HG03571 (cell line): Measurements from ENCODE around the gene MYLK4.

Experiments used
- ATAC-seq: cut with Tn5 transposase; IDR thresholded peaks from one replicate; pipeline ENCODE4 v1.9.1; 2021; ENCODE audit not compliant: unreplicated experiment

The MYLK4 gene

GRCh38 chr6:2750832-2751231 is at the start of gene MYLK4:
Gene MYLK4 (minus strand): TSS chr6:2750922. CDS start chr6:2749294, 1,628 bp downstream.
- ATAC-seq: no peak

- ATAC-seq: no peak
Observed at GRCh38 chr6:2799936-2800527, 49.3 kb upstream of the MYLK4 start.

GRCh38 chr6:2798586-2799134 is 47.9 kb upstream of the MYLK4 start:
- ATAC-seq: no peak

- ATAC-seq: no peak
Observed at GRCh38 chr6:2797564-2798031, 46.9 kb upstream of the MYLK4 start.

- no peak for ATAC-seq
Observed at GRCh38 chr6:2796861-2797260, 46.1 kb upstream of the MYLK4 start.

- no peak for ATAC-seq
Observed at GRCh38 chr6:2795956-2796355, 45.2 kb upstream of the MYLK4 start.

GRCh38 chr6:2795162-2795561 is 44.4 kb upstream of the MYLK4 start:
- no peak for ATAC-seq

GRCh38 chr6:2794171-2794730 is 43.5 kb upstream of the MYLK4 start:
- ATAC-seq: no peak

- ATAC-seq: no peak
Observed at GRCh38 chr6:2793534-2794151, 42.9 kb upstream of the MYLK4 start.

GRCh38 chr6:2792330-2793110 is 41.8 kb upstream of the MYLK4 start:
- no peak for ATAC-seq

GRCh38 chr6:2791450-2791974 is 40.8 kb upstream of the MYLK4 start:
- no peak for ATAC-seq

GRCh38 chr6:2790588-2791449 is 40.1 kb upstream of the MYLK4 start:
- no peak for ATAC-seq

- ATAC-seq: no peak
Observed at GRCh38 chr6:2786269-2786668, 35.5 kb upstream of the MYLK4 start.

- ATAC-seq: no peak
Observed at GRCh38 chr6:2784930-2785329, 34.2 kb upstream of the MYLK4 start.

- no peak for ATAC-seq
Observed at GRCh38 chr6:2784061-2784460, 33.3 kb upstream of the MYLK4 start.

- ATAC-seq: no peak
Observed at GRCh38 chr6:2783188-2783963, 32.7 kb upstream of the MYLK4 start.

GRCh38 chr6:2782825-2783187 is 32.1 kb upstream of the MYLK4 start:
- no peak for ATAC-seq

GRCh38 chr6:2782356-2782708 is 31.6 kb upstream of the MYLK4 start:
- no peak for ATAC-seq

GRCh38 chr6:2781685-2782355 is 31.1 kb upstream of the MYLK4 start:
- no peak for ATAC-seq
